Activated CD8-positive, alpha-beta T cell treated with anti-CD3 and anti-CD28 coated beads, Interleukin-2, amount 10 ng/mL, durations not matched to agents 7 days and 5 days (primary cell): ENCODE data around the gene FBXL3. TPM values are rescaled to one million over a fixed set of nuclear protein-coding genes. Genes with fewer than 3 reads are reported as not detected.

ENCODE experiments used
- ATAC-seq: fragments of 150-1000 bp; cut with Tn5 transposase; one replicate; pipeline ENCODE4 v1.10.0; 2021; ENCODE audit warnings: moderate library complexity
- CTCF ChIA-PET: fragments of 350-600 bp; sonication (Branson Sonifier 250); formaldehyde crosslinking; loops from one replicate; lab custom pipeline; 2021; ENCODE audit warnings: antibody characterized with exemption; lab: Charles Lee
- POLR2A ChIA-PET: fragments of 350-600 bp; sonication (Branson Sonifier 250); formaldehyde crosslinking; loops from one replicate; lab custom pipeline; 2021; ENCODE audit warnings: antibody characterized with exemption; lab: Charles Lee
- DNase-seq: peaks from one replicate; pipeline ENCODE4 v3.0.0-alpha.2; 2020
- H3K27ac Mint-ChIP-seq: one replicate; pipeline ENCODE4 v1.8.0; 2021; ENCODE audit warnings: mild to moderate bottlenecking, mixed read lengths
- H3K27me3 Mint-ChIP-seq: one replicate; pipeline ENCODE4 v1.8.0; 2021; ENCODE audit warnings: low read depth, mixed read lengths
- H3K36me3 Mint-ChIP-seq: one replicate; pipeline ENCODE4 v1.8.0; 2021; ENCODE audit warnings: low read depth, mixed read lengths
- H3K4me1 Mint-ChIP-seq: one replicate; pipeline ENCODE4 v1.8.0; 2021; ENCODE audit warnings: low read depth, mixed read lengths
- H3K4me3 Mint-ChIP-seq: one replicate; pipeline ENCODE4 v1.8.0; 2021; ENCODE audit warnings: mild to moderate bottlenecking, mixed read lengths
- H3K9me3 Mint-ChIP-seq: one replicate; pipeline ENCODE4 v1.8.0; 2022; ENCODE audit warnings: mixed read lengths; ENCODE audit not compliant: insufficient read depth
- total RNA-seq, 2 experiments: library from RNA; stranded (reverse); gene quantifications; one replicate each; pipeline ENCODE4 v1.2.3, GENCODE V29; 2021

FBXL3 gene
- total RNA-seq, 2 experiments from 2014 or later, result 35.6 to 38.0 TPM

DNA sequence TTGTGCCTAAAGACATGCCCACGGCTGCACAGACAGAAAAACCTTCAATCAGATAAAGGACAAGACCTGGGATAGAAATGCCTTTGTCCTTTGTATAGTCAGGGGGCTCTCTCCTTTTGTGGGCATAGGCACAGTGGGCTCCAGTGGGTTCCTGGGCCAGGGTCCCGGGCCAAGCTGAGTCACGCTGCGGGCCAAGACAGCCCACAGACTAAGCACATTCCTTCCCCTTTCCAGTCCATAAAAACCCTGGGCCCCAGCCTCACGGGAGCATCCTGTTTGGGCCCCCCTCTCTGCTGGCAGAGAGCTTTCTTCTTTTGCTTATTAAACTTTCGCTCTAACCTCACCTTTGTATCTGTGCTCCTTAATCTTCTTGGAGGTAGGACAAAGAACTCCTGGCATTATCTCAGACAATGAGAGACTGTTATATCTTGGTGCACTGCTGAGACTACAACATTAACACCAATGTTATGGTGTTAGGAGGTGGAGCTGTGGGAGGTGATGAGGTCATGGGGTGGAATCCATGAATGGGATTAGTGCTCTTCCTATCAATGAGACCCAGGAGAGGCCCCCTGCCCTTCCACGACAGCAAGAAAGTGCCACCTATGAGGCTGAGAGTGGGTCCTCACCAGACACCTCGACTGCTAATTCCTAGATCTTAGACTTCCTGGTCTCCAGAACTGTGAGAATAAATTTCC lies 20.8 kb upstream of the FBXL3 start:
- DNase-seq (no peak), ATAC-seq (no peak)
- no peak overlapping the region for H3K4me3 Mint-ChIP-seq
- H3K36me3 Mint-ChIP-seq, result peaks cover 49% of the 10 kb centered on the region
- CTCF ChIA-PET, result no interaction called here
- POLR2A ChIA-PET, result no interaction called here
- H3K9me3 Mint-ChIP-seq, result no peaks in the 10 kb centered on the region
- H3K4me1 Mint-ChIP-seq, result peaks cover 2% of the 10 kb centered on the region
- H3K27me3 Mint-ChIP-seq, result no peaks in the 10 kb centered on the region
- H3K27ac Mint-ChIP-seq, result no peak overlapping the region

DNA sequence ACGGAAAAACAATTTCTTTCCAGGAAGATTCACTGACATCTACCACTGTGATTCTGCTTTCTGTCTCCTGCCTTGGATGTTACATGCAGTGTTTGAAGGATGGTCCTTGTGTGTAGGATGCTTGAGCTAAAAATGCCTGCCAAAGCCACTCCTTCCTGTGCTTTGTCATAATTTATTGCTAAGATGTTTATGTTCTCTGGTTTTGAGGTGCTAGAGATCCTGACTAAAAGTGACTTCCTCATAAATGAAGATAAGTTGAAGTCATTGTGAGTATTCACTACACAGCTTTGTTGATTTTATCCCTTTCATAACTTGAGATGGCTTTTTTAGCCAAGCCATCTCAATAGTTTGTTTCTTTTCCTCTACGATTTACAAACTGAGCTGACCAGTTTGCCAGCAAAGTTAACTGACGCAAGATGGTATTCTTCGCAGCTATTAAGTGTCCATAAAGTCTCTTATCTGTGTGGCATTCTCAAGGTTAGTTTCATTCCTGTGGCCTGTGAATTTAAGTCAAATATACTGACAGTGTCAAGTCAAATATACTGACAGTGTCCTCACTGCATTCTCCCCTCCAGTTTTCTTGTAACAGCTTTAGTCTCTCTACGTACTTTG lies 15.7 kb upstream of the FBXL3 start:
- POLR2A ChIA-PET, result interaction anchor here (1.2 kb wide), 2 partner anchors 15 to 16 kb away, joined by 3 to 7 read pairs; partner anchors contain the start of gene FBXL3
- H3K4me3 Mint-ChIP-seq, result no peak overlapping the region
- ATAC-seq (no peak), DNase-seq (no peak)
- CTCF ChIA-PET, result interaction anchor here (1.8 kb wide), 1 partner anchor 436 kb away, joined by 8 read pairs; no protein-coding TSS in a partner anchor
- H3K4me1 Mint-ChIP-seq, result peaks cover 2% of the 10 kb centered on the region
- no peak overlapping the region for H3K27ac Mint-ChIP-seq
- H3K36me3 Mint-ChIP-seq, result peaks cover 17% of the 10 kb centered on the region
- H3K27me3 Mint-ChIP-seq, result no peaks in the 10 kb centered on the region
- no peaks in the 10 kb centered on the region for H3K9me3 Mint-ChIP-seq

DNA sequence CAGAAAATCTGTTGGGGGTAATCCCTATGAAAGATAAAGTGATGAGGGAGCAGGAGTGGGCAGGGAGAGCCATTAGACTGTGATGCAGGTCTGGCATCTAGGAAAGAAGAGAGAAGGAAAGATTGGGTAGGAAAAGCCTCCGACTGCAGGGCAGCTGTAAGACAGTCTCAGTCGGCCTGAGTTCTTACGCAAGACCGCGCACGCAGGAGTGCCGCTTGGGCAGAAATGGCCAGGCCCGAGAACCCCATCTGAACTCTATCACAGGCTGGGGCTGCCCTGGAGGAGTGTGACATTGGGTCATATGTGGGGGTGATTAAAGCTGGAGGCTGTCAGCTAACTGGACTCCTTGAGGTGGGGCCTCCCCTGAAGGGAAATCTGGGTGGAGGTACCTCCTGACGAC lies 13.9 kb upstream of the FBXL3 start:
- Mint-ChIP-seq H3K9me3 (no peaks in the 10 kb centered on the region), H3K4me1 (no peaks in the 10 kb centered on the region), H3K27ac (no peak overlapping the region), H3K27me3 (no peaks in the 10 kb centered on the region), H3K4me3 (no peak overlapping the region), H3K36me3 (peaks cover 6% of the 10 kb centered on the region)
- POLR2A ChIA-PET, result no interaction called here
- no peak for DNase-seq
- no peak for ATAC-seq
- CTCF ChIA-PET, result no interaction called here

DNA sequence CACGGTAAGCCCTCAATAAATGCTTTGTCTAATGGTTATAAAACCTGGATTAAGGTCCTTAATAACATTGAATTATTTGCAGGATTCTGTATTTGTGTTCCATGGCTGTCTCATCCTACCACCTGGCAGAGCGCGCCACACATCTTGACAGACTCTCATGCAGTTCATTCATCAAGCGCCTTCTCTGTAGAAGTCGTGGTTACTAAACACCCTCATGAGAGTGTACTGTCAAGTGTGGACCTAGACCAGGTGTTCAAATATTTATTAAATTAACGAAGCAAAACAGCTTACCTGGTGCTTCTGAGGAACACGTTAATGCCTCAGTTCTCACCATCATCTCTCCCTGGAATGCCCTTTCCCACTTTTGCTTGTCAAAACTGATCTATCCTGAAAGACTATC lies 13.1 kb upstream of the FBXL3 start:
- ATAC-seq (no peak), DNase-seq (no peak)
- Mint-ChIP-seq H3K4me1 (no peaks in the 10 kb centered on the region), H3K36me3 (peaks cover 4% of the 10 kb centered on the region), H3K27me3 (no peaks in the 10 kb centered on the region), H3K4me3 (no peak overlapping the region), H3K27ac (no peak overlapping the region), H3K9me3 (no peaks in the 10 kb centered on the region)
- CTCF ChIA-PET, result no interaction called here
- POLR2A ChIA-PET, result no interaction called here

DNA sequence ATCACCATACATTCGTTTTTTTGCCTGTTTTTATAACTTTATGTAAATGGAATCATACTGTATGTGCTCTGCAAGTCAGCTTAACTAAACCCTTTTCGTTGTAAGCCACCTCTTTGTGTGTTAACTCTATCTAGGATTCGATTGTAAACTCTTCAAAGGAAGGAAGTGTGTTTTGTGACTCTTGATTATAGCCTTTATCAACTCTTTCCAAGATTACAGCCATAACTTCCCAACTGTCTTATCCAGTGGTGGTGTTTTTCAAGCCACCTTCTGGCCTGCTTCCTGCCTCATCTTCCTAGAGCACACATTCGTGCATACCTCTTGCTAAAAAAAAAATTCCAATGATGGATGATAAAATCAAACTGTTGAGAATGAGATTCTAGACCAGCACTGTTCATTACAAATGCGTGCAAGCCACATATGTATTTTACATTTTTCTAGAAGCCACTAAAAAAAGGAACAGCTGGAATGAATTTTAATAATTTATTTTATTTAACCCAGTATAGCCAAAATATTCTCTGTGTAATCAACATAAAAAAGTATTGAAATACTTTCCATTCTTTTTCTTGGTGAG lies 12.0 kb upstream of the FBXL3 start:
- Mint-ChIP-seq H3K27ac (no peak overlapping the region), H3K9me3 (no peaks in the 10 kb centered on the region)
- CTCF ChIA-PET, result no interaction called here

DNA sequence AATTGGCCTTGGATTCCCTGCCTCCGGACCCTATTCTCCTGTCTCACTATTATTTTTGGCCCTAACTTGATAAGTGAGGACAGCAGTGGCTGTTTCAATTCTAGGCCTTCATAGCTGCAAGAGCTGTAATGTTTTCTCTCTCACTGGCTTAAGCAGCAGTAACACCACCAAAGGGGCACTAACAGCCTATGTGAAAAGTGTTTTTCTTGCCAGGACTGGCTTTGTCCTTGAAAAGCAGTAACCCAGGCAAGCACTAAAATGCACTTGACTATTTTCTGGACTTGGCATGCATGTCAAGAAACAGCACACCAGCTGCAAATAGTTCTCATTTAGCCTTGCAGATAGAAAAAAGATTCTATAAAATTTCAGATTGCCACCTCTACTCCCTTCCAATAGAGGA lies 9.3 kb upstream of the FBXL3 start:
- peaks cover 4% of the 10 kb centered on the region for H3K4me1 Mint-ChIP-seq
- no peak for DNase-seq
- H3K36me3 Mint-ChIP-seq, result no peaks in the 10 kb centered on the region
- CTCF ChIA-PET, result interaction anchor here (1.2 kb wide), 1 partner anchor 13 kb away, joined by 4 read pairs; no protein-coding TSS in a partner anchor
- POLR2A ChIA-PET, result no interaction called here
- H3K4me3 Mint-ChIP-seq, result no peak overlapping the region
- H3K9me3 Mint-ChIP-seq, result no peaks in the 10 kb centered on the region
- H3K27ac Mint-ChIP-seq, result no peak overlapping the region
- H3K27me3 Mint-ChIP-seq, result no peaks in the 10 kb centered on the region
- no peak for ATAC-seq

More for the DNA sequence above, 12.0 kb upstream of the FBXL3 start:
- Mint-ChIP-seq H3K4me3 (no peak overlapping the region), H3K27me3 (no peaks in the 10 kb centered on the region), H3K4me1 (no peaks in the 10 kb centered on the region), H3K36me3 (peaks cover 2% of the 10 kb centered on the region)
- DNase-seq, result no peak
- POLR2A ChIA-PET, result interaction anchor here (0.6 kb wide), 1 partner anchor 268 kb away, joined by 3 read pairs; no protein-coding TSS in a partner anchor
- ATAC-seq, result no peak

DNA sequence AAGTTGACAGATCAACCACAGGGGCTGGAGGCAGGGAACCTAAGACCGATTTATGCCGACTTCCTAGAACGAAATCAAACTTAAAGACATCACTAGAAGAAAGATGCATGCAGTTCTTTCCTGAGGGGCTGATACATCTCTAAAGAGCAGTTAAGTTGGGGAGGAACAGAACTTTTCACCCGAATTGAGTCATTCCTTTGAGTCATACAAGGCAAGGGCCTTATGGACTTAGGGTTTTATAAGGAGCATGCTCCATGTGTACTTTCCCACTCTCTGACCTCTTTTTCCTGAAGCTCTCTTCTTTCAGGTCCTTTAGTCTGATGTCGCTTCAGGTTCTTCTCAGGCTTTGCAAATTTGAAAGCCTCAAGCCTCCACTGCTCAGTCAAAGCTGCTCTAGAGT lies 7.9 kb upstream of the FBXL3 start:
- ChIA-PET CTCF (interaction anchor here (1.2 kb wide), 1 partner anchor 34 kb away, joined by 3 read pairs; no protein-coding TSS in a partner anchor), POLR2A (no interaction called here)
- H3K27me3 Mint-ChIP-seq, result no peaks in the 10 kb centered on the region
- no peak for ATAC-seq
- no peaks in the 10 kb centered on the region for H3K36me3 Mint-ChIP-seq
- no peak for DNase-seq
- H3K27ac Mint-ChIP-seq, result no peak overlapping the region
- H3K4me3 Mint-ChIP-seq, result no peak overlapping the region
- no peaks in the 10 kb centered on the region for H3K9me3 Mint-ChIP-seq
- peaks cover 5% of the 10 kb centered on the region for H3K4me1 Mint-ChIP-seq

DNA sequence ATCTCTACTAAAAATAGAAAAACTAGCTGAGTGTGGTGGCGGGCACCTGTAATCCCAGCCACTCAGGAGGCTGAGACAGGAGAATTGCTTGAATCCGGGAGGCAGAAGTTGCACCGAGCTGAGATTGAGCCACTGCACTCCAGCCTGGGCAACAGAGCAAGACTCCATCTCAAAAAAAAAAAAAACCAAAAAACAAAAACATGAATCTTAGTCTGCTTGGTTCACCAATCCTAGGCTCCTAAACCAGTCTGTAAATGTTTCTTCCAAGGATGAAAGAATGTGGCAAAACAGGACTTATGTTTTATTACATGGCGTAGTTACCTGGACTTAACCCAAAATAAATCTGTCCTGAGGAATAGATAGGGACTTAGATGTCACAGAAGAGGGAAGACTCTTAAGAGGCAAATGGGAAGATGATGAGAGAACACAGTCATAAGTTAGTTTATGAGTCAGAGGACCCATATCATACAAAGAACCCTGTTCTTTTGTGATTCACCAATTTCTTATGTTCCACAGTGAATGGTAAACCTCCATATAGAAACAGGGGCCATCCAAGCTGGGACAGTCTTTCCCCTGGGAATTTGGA lies 6.9 kb upstream of the FBXL3 start:
- DNase-seq (no peak), ATAC-seq (no peak)
- Mint-ChIP-seq H3K4me1 (peaks cover 5% of the 10 kb centered on the region), H3K36me3 (no peaks in the 10 kb centered on the region), H3K27me3 (no peaks in the 10 kb centered on the region), H3K4me3 (no peak overlapping the region), H3K9me3 (no peaks in the 10 kb centered on the region), H3K27ac (no peak overlapping the region)
- ChIA-PET CTCF (no interaction called here), POLR2A (no interaction called here)

DNA sequence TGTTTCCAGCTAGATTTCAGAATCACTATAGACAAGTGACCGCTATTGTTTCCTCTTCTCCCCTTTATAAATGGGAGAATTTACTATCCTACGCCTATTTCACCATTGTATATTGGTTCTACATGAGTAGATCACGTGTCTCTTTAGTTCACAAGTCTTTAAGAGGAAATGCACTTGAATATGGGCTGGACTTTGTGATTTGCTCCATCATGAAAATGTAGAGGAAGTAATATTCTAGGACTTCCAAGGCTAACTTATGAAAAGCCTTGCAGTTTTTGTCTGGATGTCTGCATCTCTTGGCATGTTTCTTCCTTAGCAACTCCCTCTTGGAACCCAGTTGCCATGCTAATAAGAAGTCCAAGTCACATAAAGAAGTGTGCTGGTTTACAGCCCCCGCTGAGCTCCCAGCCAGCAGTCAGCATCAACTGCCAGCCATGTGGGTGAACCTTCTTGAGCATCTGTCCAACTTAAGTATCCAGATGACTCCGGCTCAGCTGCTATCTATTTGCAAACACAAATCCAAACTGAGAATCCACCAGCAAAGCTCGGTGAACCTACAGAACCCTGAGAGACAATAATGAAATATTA lies 4.8 kb upstream of the FBXL3 start:
- ATAC-seq (no peak), DNase-seq (no peak)
- ChIA-PET CTCF (interaction anchor here (1.1 kb wide), 1 partner anchor 12 kb away, joined by 3 read pairs; no protein-coding TSS in a partner anchor), POLR2A (no interaction called here)
- Mint-ChIP-seq H3K4me1 (peaks cover 18% of the 10 kb centered on the region), H3K4me3 (no peak overlapping the region), H3K9me3 (no peaks in the 10 kb centered on the region), H3K27me3 (no peaks in the 10 kb centered on the region), H3K27ac (no peak overlapping the region), H3K36me3 (no peaks in the 10 kb centered on the region)

DNA sequence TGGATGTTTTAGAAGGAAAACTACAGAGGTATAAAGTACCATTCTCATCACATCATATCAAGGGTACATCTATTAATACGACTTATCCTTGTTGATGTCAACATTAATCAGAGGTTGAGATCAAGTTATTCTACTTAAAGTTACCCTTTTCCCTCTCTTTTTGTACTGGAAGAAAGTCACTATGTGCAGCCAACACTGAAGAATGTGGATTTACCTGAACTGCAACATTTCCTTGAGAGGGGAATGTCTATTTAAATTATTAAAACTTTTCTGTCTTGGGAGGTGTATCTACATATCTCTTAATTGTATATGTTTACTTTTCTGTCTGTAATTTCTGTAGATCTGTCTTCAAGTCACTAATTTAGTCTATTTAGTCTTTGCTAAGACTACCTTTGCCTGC lies 2.5 kb upstream of the FBXL3 start:
- POLR2A ChIA-PET, result no interaction called here

DNA sequence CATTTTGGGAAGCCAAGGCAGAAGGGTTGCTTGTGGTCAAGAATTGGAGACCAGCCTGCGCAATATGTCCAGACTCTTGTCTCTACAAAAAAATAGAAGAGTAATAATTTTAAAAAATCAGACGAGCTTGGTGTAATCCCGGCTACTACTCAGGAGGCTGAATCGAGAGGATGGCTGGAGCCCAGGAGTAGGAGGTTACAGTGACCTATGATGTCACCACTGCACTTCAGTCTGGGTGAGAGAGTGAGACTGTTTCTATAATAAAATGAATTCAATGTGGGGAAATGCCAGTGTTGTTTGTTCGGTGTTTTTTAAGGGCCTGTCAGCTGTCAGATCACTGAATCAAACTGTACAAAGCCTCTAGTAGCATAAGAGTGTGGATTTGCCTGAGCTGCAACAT lies 1.2 kb upstream of the FBXL3 start:
- no peaks in the 10 kb centered on the region for H3K9me3 Mint-ChIP-seq
- peak overlapping the region; percentile 90 for H3K4me3 Mint-ChIP-seq
- DNase-seq (no peak), ATAC-seq (no peak)
- H3K27ac Mint-ChIP-seq, result peak overlapping the region; percentile 60
- no peaks in the 10 kb centered on the region for H3K27me3 Mint-ChIP-seq
- POLR2A ChIA-PET, result interaction anchor here (1.0 to 3.1 kb wide), 3 partner anchors 14 to 297 kb away, joined by 3 to 14 read pairs (median 6); no protein-coding TSS in a partner anchor
- CTCF ChIA-PET, result interaction anchor here (0.7 to 1.1 kb wide), 2 partner anchors 302 to 450 kb away, joined by 5 to 6 read pairs; no protein-coding TSS in a partner anchor
- H3K36me3 Mint-ChIP-seq, result peaks cover 15% of the 10 kb centered on the region
- peaks cover 42% of the 10 kb centered on the region for H3K4me1 Mint-ChIP-seq

More for the DNA sequence above, 2.5 kb upstream of the FBXL3 start:
- no peak overlapping the region for H3K4me3 Mint-ChIP-seq
- peaks cover 8% of the 10 kb centered on the region for H3K36me3 Mint-ChIP-seq
- H3K27me3 Mint-ChIP-seq, result no peaks in the 10 kb centered on the region
- H3K9me3 Mint-ChIP-seq, result no peaks in the 10 kb centered on the region
- H3K4me1 Mint-ChIP-seq, result peaks cover 31% of the 10 kb centered on the region
- CTCF ChIA-PET, result no interaction called here
- ATAC-seq (no peak), DNase-seq (no peak)
- no peak overlapping the region for H3K27ac Mint-ChIP-seq
